ENCODE results near the gene NAT14. TPM values are rescaled to one million over a fixed set of nuclear protein-coding genes. Genes with fewer than 3 reads are reported as not detected.

NAT14 gene
- total and polyA plus RNA-seq, 8 donors, result 4.3 to 22.1 (median 8.7) TPM; not detected in 3

- peak overlapping the region; percentile 41 to 96 (median 85) for H3K27ac ChIP-seq
- intact Hi-C loops (cut with DNase I; ENCODE audit: low total_unique reads), result no loop called here
- peak in 1 of 2 donors; percentile 90 for DNase-seq
- peaks cover 0 to 59% (median 10%) of the 10 kb centered on the region in 3 donors for H3K27me3 ChIP-seq
- TF ChIP-seq POLR2AphosphoS5 (IDR thresholded peaks at IDR 0.05), result peak in 2 of 3 donors; percentile 18 to 25
- TF ChIP-seq EP300 (IDR thresholded peaks at IDR 0.05), result no peak
- no peaks in the 10 kb centered on the region for H3K9me3 ChIP-seq
- WGBS, 5 donors, result 25 to 42% (median 33%) methylated on average over 24 to 27 of the region's 27 CpGs
- H3K4me3 ChIP-seq, result peak overlapping the region in 1 of 4 donors; percentile 1
- peaks cover 41 to 85% (median 66%) of the 10 kb centered on the region in 4 donors for H3K4me1 ChIP-seq
- peaks cover 12 to 20% (median 15%) of the 10 kb centered on the region in 4 donors for H3K36me3 ChIP-seq
Measured at GRCh38 chr19:55486971-55487923, 2.3 kb downstream of the NAT14 start.

- H3K4me3 ChIP-seq, result peak within 1 kb of the TSS in 3 of 4 donors; percentile 16 to 33 (median 18)
Measured at GRCh38 chr19:55487924-55488687, 3.1 kb downstream of the NAT14 start, which contains the start of gene SSC5D. SSC5D (plus strand) TSS chr19:55488436; CDS start chr19:55488590, 154 bp downstream.

GRCh38 chr19:55488986-55489710 lies 4.2 kb downstream of the NAT14 start:
- Histone ChIP-seq H3K4me1 (peaks cover 37 to 96% (median 70%) of the 10 kb centered on the region in 4 donors), H3K36me3 (peaks cover 0 to under 1% (median 0%) of the 10 kb centered on the region in 4 donors), H3K4me3 (peak overlapping the region in 1 of 4 donors; percentile 33), H3K27ac (peak overlapping the region in 4 of 5 donors; percentile 55 to 96 (median 85)), H3K27me3 (peaks cover 0 to 75% (median 15%) of the 10 kb centered on the region in 3 donors), H3K9me3 (no peaks in the 10 kb centered on the region)
- 45 to 68% (median 57%) methylated on average over 18 to 36 of the region's 36 CpGs for WGBS, 5 donors
- intact Hi-C loops (cut with DNase I; ENCODE audit: low total_unique reads), result no loop called here
- DNase-seq, result peak in 1 of 2 donors; percentile 41
- no peak for TF ChIP-seq EP300 (IDR thresholded peaks at IDR 0.05)
- TF ChIP-seq POLR2AphosphoS5 (IDR thresholded peaks at IDR 0.05), result no peak
- no peak for TF ChIP-seq POLR2A (IDR thresholded peaks at IDR 0.05)
- TF ChIP-seq CTCF (IDR thresholded peaks at IDR 0.05), result no peak

More at GRCh38 chr19:55487924-55488687, 3.1 kb downstream of the NAT14 start, which contains the start of gene SSC5D:
- intact Hi-C loops (cut with DNase I; ENCODE audit: low total_unique reads), result no loop called here
- DNase-seq, result peak in 1 of 2 donors; percentile 79
- Histone ChIP-seq H3K4me1 (peaks cover 41 to 93% (median 71%) of the 10 kb centered on the region in 4 donors), H3K9me3 (no peaks in the 10 kb centered on the region), H3K36me3 (peaks cover 4 to 11% (median 7%) of the 10 kb centered on the region in 4 donors), H3K27me3 (peaks cover 0 to 67% (median 10%) of the 10 kb centered on the region in 3 donors), H3K27ac (peak within 1 kb of the TSS; percentile 48 to 96 (median 85))
- WGBS, 5 donors, result 13 to 17% (median 14%) methylated on average over 4 to 21 of the region's 21 CpGs
- TF ChIP-seq POLR2A (IDR thresholded peaks at IDR 0.05) (no peak), CTCF (IDR thresholded peaks at IDR 0.05) (no peak), POLR2AphosphoS5 (IDR thresholded peaks at IDR 0.05) (no peak), EP300 (IDR thresholded peaks at IDR 0.05) (no peak)

DNA sequence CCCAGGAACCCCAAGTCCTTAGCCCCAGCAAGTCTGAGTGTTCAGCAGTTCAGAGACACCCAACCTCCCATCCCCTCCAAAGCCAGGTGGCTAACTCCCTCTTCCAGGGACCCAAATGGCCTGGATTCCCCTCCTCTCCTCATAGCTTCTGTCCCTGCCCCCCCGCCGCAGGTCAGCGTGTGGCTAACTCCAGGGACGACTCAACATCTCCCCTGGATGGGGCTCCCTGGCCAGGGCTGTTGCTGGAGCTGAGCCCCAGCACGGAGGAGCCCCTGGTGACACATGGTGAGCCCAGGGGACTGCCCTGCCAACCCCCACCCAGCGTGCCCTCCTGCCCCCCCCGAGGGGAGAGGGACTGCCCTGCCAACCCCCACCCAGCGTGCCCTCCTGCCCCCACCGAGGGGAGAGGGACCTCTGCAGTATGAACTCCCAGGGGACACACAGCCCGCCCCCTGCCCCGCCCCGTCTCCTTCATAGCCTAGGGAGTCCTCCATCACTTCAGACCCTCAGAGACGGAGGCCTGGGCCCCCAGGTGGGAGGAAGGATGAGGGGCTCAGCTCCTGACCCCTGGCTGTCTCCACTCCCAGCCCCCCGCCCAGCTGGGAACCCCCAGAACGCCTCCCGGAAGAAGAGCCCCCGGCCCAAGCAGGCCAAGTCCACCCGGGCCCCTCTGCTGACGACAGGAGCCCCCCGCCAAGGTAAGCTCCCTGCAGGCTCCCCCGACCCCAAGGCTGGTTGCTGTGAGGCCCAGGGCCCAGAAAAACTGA lies 4.9 kb downstream of the NAT14 start:
- 53 to 71% (median 66%) methylated on average over 9 to 21 of the region's 21 CpGs for WGBS, 5 donors

More for the DNA sequence above, 4.9 kb downstream of the NAT14 start:
- no peaks in the 10 kb centered on the region for H3K9me3 ChIP-seq
- intact Hi-C loops (cut with DNase I; ENCODE audit: low total_unique reads), result loop anchor here (10.0 kb wide), 2 partner anchors 205 to 345 kb away; partner anchors contain the start of genes BRSK1, HSPBP1 and TNNT1
- TF ChIP-seq POLR2AphosphoS5 (IDR thresholded peaks at IDR 0.05) (no peak), EP300 (IDR thresholded peaks at IDR 0.05) (no peak), CTCF (IDR thresholded peaks at IDR 0.05) (no peak), POLR2A (IDR thresholded peaks at IDR 0.05) (no peak)
- no peaks in the 10 kb centered on the region for H3K36me3 ChIP-seq
- peak overlapping the region in 3 of 5 donors; percentile 85 to 96 (median 85) for H3K27ac ChIP-seq
- H3K4me1 ChIP-seq, result peaks cover 29 to 90% (median 63%) of the 10 kb centered on the region in 4 donors
- peak overlapping the region in 1 of 4 donors; percentile 33 for H3K4me3 ChIP-seq
- DNase-seq, result no peak
- peaks cover 0 to 75% (median 19%) of the 10 kb centered on the region in 3 donors for H3K27me3 ChIP-seq

All from stomach (tissue), 9 donors.